Left lung (tissue), 10 donors: ENCODE results near the gene ADPRHL1. TPM values are rescaled to one million over a fixed set of nuclear protein-coding genes. Genes with fewer than 3 reads are reported as not detected.

Experiments used
- ATAC-seq: fragments of 200-7000 bp; cut with Tn5 transposase; one replicate; pipeline ENCODE4 v1.9.1; 2020; ENCODE audit warnings: moderate library complexity
- DNase-seq, 4 donors: peaks; one replicate each; pipeline ENCODE4 v3.0.0-alpha.2; 2013 to 2020
- H3K27ac ChIP-seq, 2 donors: fragments of 200-600 bp; sonication (generic) in 1 of 2; one replicate each; pipeline versions ENCODE4 v1.5.0 to v1.8.0; 2020 to 2021
- H3K27me3 ChIP-seq, 2 donors: fragments of 200-600 bp; sonication (generic) in 1 of 2; one replicate each; pipeline versions ENCODE4 v1.5.0 to v1.8.0; 2020 to 2021
- H3K36me3 ChIP-seq, 2 donors: fragments of 200-600 bp; sonication (generic) in 1 of 2; one replicate each; pipeline versions ENCODE4 v1.5.0 to v1.8.0; 2020 to 2021
- H3K4me1 ChIP-seq, 2 donors: fragments of 200-600 bp; one replicate each; pipeline ENCODE4 v1.8.0; 2021
- H3K4me3 ChIP-seq, 2 donors: fragments of 200-600 bp; sonication (generic) in 1 of 2; one replicate each; pipeline versions ENCODE4 v1.5.0 to v1.8.0; 2020 to 2021; ENCODE audit warnings: mild to moderate bottlenecking in 1 of 2
- H3K9me3 ChIP-seq, 2 donors: fragments of 200-600 bp; sonication (generic) in 1 of 2; one replicate each; pipeline versions ENCODE4 v1.5.0 to v1.8.0; 2020 to 2021
- CTCF ChIP-seq, 2 donors: fragments of 200-600 bp; sonication (generic) in 1 of 2; IDR thresholded peaks; one replicate each; pipeline versions ENCODE4 v1.5.0 to v1.8.0; 2021; ENCODE audit warnings: antibody characterized with exemption in 2 of 2
- intact Hi-C, 2 donors: fragments of 100-400 bp; cut with DNase I; formaldehyde crosslinking; loops; one replicate each; pipeline versions ENCODE4 v1.11.2 to v1.14.2; 2022
- polyA plus RNA-seq, 6 donors: library from polyadenylated mRNA; unstranded; fragments of 120-200 nt; gene quantifications; one replicate each; pipeline ENCODE4 v1.2.1, GENCODE V29; 2013; ENCODE audit not compliant: insufficient read length in 6 of 6
- total RNA-seq, 2 donors: library from RNA; stranded (reverse); fragmentation: NEBNext Ultra II Directional; extraction: Animal tissue kit (Norgen Biotek cat#: 25700); gene quantifications; one replicate each; pipeline ENCODE4 v1.2.1, GENCODE V29; 2021
- donor health status: DM: no; HTN: yes; CAD: no.
- donor health status: DM: no; HTN: no; CAD: no.

ADPRHL1 gene
- total and polyA plus RNA-seq, 8 donors: 0.66 to 2.3 (median 1.5) TPM

GRCh38 chr13:113422807-113423519 lies 30.3 kb downstream of the ADPRHL1 start:
- H3K4me3 ChIP-seq: no peak overlapping the region
- DNase-seq: peak in 1 of 4 donors; percentile 77
- H3K9me3 ChIP-seq: no peaks in the 10 kb centered on the region
- H3K4me1 ChIP-seq: no peaks in the 10 kb centered on the region
- no peaks in the 10 kb centered on the region for H3K27me3 ChIP-seq
- H3K27ac ChIP-seq: no peak overlapping the region
- intact Hi-C loops: no loop called here
- no peaks in the 10 kb centered on the region for H3K36me3 ChIP-seq
- TF ChIP-seq CTCF (IDR thresholded peaks at IDR 0.05): no peak
- no peak for ATAC-seq

GRCh38 chr13:113421673-113422270 lies 31.5 kb downstream of the ADPRHL1 start:
- no peaks in the 10 kb centered on the region for H3K9me3 ChIP-seq
- no peak overlapping the region for H3K4me3 ChIP-seq
- intact Hi-C loops: no loop called here
- DNase-seq: peak in 2 of 4 donors; percentile 81 to 90
- H3K27me3 ChIP-seq: peaks cover 0 to 5% of the 10 kb centered on the region in 2 donors
- no peaks in the 10 kb centered on the region for H3K4me1 ChIP-seq
- no peak for TF ChIP-seq CTCF (IDR thresholded peaks at IDR 0.05)
- ATAC-seq: peak; percentile 52
- H3K27ac ChIP-seq: peak overlapping the region in 1 of 2 donors; percentile 13
- H3K36me3 ChIP-seq: no peaks in the 10 kb centered on the region

- ATAC-seq (no peak), DNase-seq (no peak)
- no peaks in the 10 kb centered on the region for H3K4me1 ChIP-seq
- H3K36me3 ChIP-seq: no peaks in the 10 kb centered on the region
- TF ChIP-seq CTCF (IDR thresholded peaks at IDR 0.05): no peak
- peak overlapping the region in 1 of 2 donors; percentile 13 for H3K27ac ChIP-seq
- no peak overlapping the region for H3K4me3 ChIP-seq
- H3K27me3 ChIP-seq: peaks cover 0 to 11% of the 10 kb centered on the region in 2 donors
- no peaks in the 10 kb centered on the region for H3K9me3 ChIP-seq
- intact Hi-C loops: no loop called here
These were observed 32.3 kb downstream of the ADPRHL1 start for GRCh38 chr13:113420833-113421600.

- no peaks in the 10 kb centered on the region for H3K4me1 ChIP-seq
- no peak overlapping the region for H3K4me3 ChIP-seq
- H3K27ac ChIP-seq: no peak overlapping the region
- DNase-seq (no peak), ATAC-seq (no peak)
- no peaks in the 10 kb centered on the region for H3K9me3 ChIP-seq
- no peaks in the 10 kb centered on the region for H3K36me3 ChIP-seq
- intact Hi-C loops: no loop called here
- peaks cover 0 to 13% of the 10 kb centered on the region in 2 donors for H3K27me3 ChIP-seq
- TF ChIP-seq CTCF (IDR thresholded peaks at IDR 0.05): no peak
These were observed 33.1 kb downstream of the ADPRHL1 start for GRCh38 chr13:113420232-113420631.
